Uterus (tissue), 2 donors: Measurements from ENCODE around the gene ANKRD65.

Experiments
- CTCF ChIP-seq, 4 experiments: fragments of 200-600 bp in 2 of 4; fragments of 450-650 bp in 2 of 4; sonication (generic) in 2 of 4; IDR thresholded peaks; one replicate each; pipeline ENCODE4 v1.5.1; 2016 to 2019; ENCODE audit warnings: antibody characterized with exemption in 4 of 4, mild to moderate bottlenecking in 2 of 4, moderate library complexity in 1 of 4
- POLR2A ChIP-seq, 2 donors: fragments of 450-650 bp; IDR thresholded peaks; one replicate each; pipeline ENCODE4 v1.6.1; 2016; ENCODE audit warnings: antibody characterized with exemption in 2 of 2, mild to moderate bottlenecking in 1 of 2, moderate library complexity in 1 of 2

GRCh38 chr1:1402072-1402900 lies 18.8 kb downstream of the ANKRD65 start:
- TF ChIP-seq CTCF (IDR thresholded peaks at IDR 0.05) (peak in 2 of 4 experiments; percentile 6 to 16), POLR2A (IDR thresholded peaks at IDR 0.05) (no peak)
